GM10266 (cell line): ENCODE data around the gene NEUROG2.
"Not testable (repeated sequence)": the region's sequence is repeated elsewhere in the genome, so short reads cannot be mapped to it uniquely, and the experiment has no call there.

Source experiments
- DNase-seq: peaks from one replicate; pipeline ENCODE4 v3.0.0; 2012; ENCODE audit errors: extremely low spot score
- CTCF ChIP-seq: IDR thresholded peaks from 2 replicates; pipeline ENCODE4 v1.5.1; 2012; ENCODE audit warnings: mild to moderate bottlenecking, low read depth; ENCODE audit not compliant: control insufficient read depth, insufficient read depth; ENCODE audit errors: missing control alignments

Gene NEUROG2

DNA sequence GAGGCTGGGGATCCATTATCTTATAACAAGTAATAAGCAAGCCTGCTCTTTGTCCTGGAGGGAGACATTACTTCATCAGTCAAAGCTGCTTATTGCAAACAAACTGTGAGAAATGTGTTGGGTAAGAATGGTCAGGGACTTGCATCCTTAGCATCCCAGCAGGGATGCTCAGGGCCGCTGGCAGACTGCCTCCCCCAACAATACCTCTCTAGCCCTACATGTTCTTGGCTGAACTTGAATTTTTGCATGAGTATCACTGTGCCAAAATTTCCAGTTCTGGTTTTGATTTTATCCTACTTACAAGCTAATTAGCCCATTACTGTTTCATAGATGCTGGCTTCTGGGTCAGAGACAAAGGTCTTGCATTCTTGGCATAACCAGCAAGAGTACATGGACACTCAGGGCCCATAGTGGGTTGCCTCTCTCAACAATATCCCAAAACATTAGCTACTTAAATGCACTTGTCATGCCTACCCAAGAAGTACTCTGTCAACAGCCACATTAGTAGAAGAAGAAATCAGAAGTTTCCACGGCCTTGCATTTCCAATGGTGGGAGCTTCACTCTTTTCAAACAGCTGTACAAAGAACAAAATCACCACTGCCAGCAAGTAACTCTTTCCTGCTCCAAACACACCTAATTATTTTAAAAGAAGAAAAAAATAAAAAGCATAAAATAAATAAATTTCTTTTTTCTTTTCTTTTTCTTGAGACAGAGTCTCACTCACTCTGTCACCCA lies 41.9 kb upstream of the NEUROG2 start:
- TF ChIP-seq CTCF: no peak
- no peak for DNase-seq

- not testable (repeated sequence) for DNase-seq
Observed at GRCh38 chr4:112554271-112554670, 38.3 kb upstream of the NEUROG2 start.

DNA sequence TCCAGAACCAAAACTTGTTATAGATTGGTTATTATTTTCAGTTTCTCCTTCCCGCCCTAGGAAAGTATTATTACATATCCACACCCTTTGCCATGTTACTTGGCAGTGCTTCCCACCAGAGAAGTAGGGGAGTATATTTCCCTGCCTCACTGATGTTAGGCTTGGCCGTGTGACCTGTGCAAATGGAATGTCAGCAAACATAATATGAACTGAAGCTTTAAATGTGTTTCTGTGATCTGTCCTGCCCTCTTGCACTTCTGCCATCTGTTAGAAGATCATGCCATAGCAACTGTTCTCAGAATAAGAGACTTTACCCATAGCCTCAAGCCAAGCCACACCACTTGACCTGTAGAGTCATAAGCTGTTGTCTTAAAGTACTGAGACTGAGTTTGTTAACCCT lies 36.7 kb upstream of the NEUROG2 start:
- DNase-seq: no peak
- no peak for TF ChIP-seq CTCF

DNA sequence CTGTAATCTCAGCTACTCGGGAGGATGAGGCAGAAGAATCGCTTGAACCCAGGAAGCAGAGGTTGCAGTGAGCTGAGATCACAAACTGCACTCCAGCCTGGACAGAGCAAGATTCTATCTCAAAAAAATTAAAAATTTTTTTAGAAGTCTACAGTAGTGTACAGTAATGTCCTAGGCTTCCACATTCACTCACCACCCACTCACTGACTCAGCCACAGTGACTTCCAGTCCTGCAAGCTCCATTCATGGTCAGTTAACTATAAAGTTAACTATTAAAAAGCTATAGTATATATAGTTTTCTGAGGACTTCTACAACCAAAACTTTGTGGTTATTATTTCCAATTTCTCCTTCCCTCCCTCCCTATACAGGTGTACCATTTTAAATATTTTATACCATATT lies 34.7 kb upstream of the NEUROG2 start:
- DNase-seq: no peak
- no peak for TF ChIP-seq CTCF

- no peak for TF ChIP-seq CTCF
- no peak for DNase-seq
Observed at GRCh38 chr4:112546476-112546875, 30.5 kb upstream of the NEUROG2 start.

DNA sequence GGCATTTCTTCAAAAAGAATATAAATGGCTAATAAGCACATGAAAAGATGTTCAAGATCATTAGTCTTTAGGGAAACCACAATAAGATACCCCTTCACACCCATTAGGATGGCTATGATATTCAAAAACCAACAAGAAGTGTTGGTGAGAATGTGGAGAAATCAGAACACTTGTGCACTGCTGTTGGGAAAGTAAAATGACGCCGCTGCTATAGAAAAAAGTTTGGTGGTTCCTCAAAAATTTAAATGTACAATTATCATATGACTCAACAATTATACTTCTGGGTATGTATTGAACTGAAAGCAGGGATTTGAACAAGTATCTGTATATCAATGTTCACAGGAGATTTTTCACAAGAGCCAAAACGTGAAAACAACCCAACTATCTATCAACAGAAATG lies 29.4 kb upstream of the NEUROG2 start:
- no peak for DNase-seq
- no peak for TF ChIP-seq CTCF

GRCh38 chr4:112540695-112541094 lies 24.7 kb upstream of the NEUROG2 start:
- DNase-seq: no peak
- no peak for TF ChIP-seq CTCF

DNA sequence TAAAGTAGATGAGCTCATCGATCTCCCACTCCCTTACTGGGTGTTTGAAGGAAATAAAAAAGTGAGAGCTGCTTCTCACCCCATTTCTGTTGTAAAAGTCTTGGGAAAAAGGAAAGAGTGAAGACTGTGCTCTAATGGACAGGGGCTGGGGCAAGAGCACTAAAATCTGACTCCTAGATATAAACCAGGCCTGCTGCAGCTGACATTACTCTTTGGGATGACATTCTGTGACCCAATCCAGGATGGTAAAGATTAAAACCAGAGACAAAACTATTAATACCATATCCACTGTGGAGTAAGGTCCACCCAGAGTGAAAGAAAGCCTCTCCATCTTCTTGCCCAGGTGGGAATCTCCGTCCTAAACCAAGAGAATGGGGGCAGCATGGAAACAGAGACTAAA lies 20.1 kb upstream of the NEUROG2 start:
- no peak for DNase-seq
- TF ChIP-seq CTCF: no peak
